ENCODE measurements around the gene ANLN. TPM values are rescaled to one million over a fixed set of nuclear protein-coding genes. Genes with fewer than 3 reads are reported as not detected.
A peak's percentile ranks its signal among the peaks of the same experiment; 100 is the strongest.

The ANLN gene
- polyA plus RNA-seq, 4 donors: 1.1 to 13.8 (median 8.0) TPM

DNA sequence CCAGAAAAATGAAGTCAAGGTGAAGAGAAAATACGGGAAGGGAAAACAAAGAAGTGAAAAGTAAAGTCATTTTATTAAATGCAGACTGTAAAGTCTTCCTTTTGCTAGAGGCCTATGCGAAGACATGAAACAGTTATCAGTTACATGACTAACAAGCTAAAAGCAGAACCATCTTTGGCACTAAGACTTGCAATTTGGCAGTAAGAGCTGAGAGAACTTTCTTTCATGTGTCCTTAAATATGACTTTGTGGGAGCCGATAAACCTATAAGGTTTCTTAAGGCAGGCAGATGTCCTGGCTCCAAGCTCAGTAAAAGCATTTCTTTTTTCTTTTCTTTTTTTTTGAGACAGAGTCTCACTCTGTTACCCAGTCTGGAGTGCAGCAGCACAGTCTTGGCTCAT, 10.4 kb downstream of the ANLN start:
- no peak for FAIRE-seq
- H3K9me3 ChIP-seq (ENCODE audit: control insufficient read depth in 2 of 2, insufficient read depth in 1 of 2, low read depth in 1 of 2, low read length in 1 of 2): peaks cover 0 to 3% of the 10 kb centered on the region in 2 donors
- H3K27ac ChIP-seq (ENCODE audit: low read depth in 1 of 3, low read length in 2 of 3): no peak overlapping the region
- H3K4me1 ChIP-seq (ENCODE audit: control insufficient read depth in 3 of 3, insufficient read depth in 2 of 3, low read depth in 1 of 3, low read length in 2 of 3): peaks cover 0 to under 1% (median 0%) of the 10 kb centered on the region in 3 donors
- WGBS, 3 donors: 94 to 96% (median 96%) methylated on average over 3 of the region's 3 CpGs
- H3K27me3 ChIP-seq (ENCODE audit: control insufficient read depth in 3 of 3, insufficient read depth in 3 of 3, low read length in 3 of 3): no peaks in the 10 kb centered on the region
- DNase-seq: no peak
- H3K36me3 ChIP-seq (ENCODE audit: control insufficient read depth in 3 of 3, insufficient read depth in 2 of 3, low read depth in 1 of 3, low read length in 3 of 3): peaks cover 0 to 5% (median 0%) of the 10 kb centered on the region in 3 donors
- no peak overlapping the region for H3K4me3 ChIP-seq (ENCODE audit: low read depth in 1 of 3, low read length in 3 of 3)

DNA sequence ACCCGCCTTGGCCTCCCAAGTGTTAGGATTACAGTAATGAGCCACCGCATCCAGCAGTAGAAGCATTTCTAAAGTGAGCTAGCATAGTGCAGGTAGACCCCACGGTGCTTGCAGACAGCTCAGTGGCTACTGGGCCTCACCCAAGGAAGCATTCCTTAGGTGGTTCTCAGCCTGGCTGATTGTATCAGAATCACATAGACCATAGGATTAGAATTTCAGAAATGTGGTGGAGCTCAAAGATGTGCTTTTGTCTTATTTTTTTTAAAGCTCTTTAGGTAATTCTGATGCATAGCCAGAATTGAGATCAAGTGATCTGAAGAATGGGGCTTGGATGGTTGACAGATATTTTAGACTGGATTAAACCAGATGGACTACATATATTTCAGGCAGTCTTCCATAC, 10.9 kb downstream of the ANLN start:
- DNase-seq (no peak), FAIRE-seq (no peak)
- Histone ChIP-seq H3K9me3 (ENCODE audit: control insufficient read depth in 2 of 2, insufficient read depth in 1 of 2, low read depth in 1 of 2, low read length in 1 of 2) (peaks cover 0 to 1% of the 10 kb centered on the region in 2 donors), H3K4me1 (ENCODE audit: control insufficient read depth in 3 of 3, insufficient read depth in 2 of 3, low read depth in 1 of 3, low read length in 2 of 3) (peaks cover 0 to 3% (median 0%) of the 10 kb centered on the region in 3 donors), H3K36me3 (ENCODE audit: control insufficient read depth in 3 of 3, insufficient read depth in 2 of 3, low read depth in 1 of 3, low read length in 3 of 3) (peaks cover 0 to 5% (median 0%) of the 10 kb centered on the region in 3 donors), H3K27me3 (ENCODE audit: control insufficient read depth in 3 of 3, insufficient read depth in 3 of 3, low read length in 3 of 3) (no peaks in the 10 kb centered on the region), H3K27ac (ENCODE audit: low read depth in 1 of 3, low read length in 2 of 3) (no peak overlapping the region), H3K4me3 (ENCODE audit: low read depth in 1 of 3, low read length in 3 of 3) (no peak overlapping the region)
- WGBS, 3 donors: 96 to 99% (median 99%) methylated on average over 3 of the region's 3 CpGs

DNA sequence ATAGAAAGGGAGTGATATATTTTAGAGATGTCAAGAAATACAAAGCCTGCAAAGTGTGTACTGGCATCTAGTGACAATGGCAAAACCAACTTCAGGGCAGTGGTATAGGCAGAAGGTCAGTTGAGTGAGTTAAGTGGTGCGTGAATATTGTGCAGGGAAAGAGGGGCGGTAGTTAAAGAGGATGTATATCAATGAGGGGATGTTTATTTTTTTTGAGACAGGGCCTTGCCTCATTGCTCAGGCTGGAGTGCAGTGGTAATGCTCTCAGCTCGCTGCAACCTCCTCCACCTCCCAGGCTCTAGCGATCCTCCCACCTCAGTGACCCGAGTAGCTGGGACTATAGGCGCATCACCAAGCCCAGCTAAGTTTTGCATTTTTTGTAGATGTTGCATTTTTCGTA, 13.8 kb downstream of the ANLN start:
- H3K27me3 ChIP-seq (ENCODE audit: control insufficient read depth in 3 of 3, insufficient read depth in 3 of 3, low read length in 3 of 3): no peaks in the 10 kb centered on the region
- DNase-seq (no peak), FAIRE-seq (no peak)
- no peaks in the 10 kb centered on the region for H3K9me3 ChIP-seq (ENCODE audit: control insufficient read depth in 2 of 2, insufficient read depth in 1 of 2, low read depth in 1 of 2, low read length in 1 of 2)
- no peak overlapping the region for H3K4me3 ChIP-seq (ENCODE audit: low read depth in 1 of 3, low read length in 3 of 3)
- no peak overlapping the region for H3K27ac ChIP-seq (ENCODE audit: low read depth in 1 of 3, low read length in 2 of 3)
- peaks cover 0 to 5% (median 0%) of the 10 kb centered on the region in 3 donors for H3K36me3 ChIP-seq (ENCODE audit: control insufficient read depth in 3 of 3, insufficient read depth in 2 of 3, low read depth in 1 of 3, low read length in 3 of 3)
- 95 to 98% (median 96%) methylated on average over 7 of the region's 7 CpGs for WGBS, 3 donors
- H3K4me1 ChIP-seq (ENCODE audit: control insufficient read depth in 3 of 3, insufficient read depth in 2 of 3, low read depth in 1 of 3, low read length in 2 of 3): peaks cover 0 to 3% (median 0%) of the 10 kb centered on the region in 3 donors

DNA sequence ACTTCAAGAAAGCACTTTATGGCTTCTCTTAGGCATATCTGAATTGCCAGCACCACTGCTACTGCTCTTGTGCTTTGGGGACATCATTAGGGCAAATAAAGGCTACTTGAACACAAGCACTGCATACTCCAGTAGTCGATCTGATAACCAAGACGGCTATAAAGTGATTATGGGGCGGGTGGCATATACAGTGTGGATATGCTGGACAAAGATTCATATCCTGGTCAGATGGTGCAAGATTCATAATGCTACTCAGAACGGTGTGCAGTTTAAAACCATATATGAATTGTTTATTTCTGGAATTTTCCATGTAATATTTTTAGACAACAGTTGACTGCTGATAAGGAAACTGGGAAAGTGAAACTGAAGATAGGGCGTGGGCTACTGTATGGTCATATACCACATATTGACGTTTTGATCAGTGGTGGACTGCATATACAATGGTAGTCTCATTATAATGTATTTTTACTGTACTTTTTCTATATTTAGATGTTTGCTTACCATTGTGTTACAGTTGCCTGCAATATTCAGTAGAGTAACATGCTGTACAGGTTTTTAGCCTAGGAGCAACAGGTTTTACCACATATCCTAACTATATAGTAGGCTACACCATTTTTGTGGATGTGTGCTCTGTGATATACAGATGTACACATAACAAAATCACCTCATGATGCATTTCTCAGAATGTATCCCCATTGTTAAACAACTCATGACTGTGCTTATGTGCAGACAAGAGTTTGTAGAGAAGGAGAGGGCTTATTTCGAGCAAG, 15.2 kb downstream of the ANLN start:
- Histone ChIP-seq H3K4me1 (ENCODE audit: control insufficient read depth in 3 of 3, insufficient read depth in 2 of 3, low read depth in 1 of 3, low read length in 2 of 3) (peaks cover 0 to 3% (median 0%) of the 10 kb centered on the region in 3 donors), H3K27ac (ENCODE audit: low read depth in 1 of 3, low read length in 2 of 3) (no peak overlapping the region), H3K4me3 (ENCODE audit: low read depth in 1 of 3, low read length in 3 of 3) (no peak overlapping the region), H3K9me3 (ENCODE audit: control insufficient read depth in 2 of 2, insufficient read depth in 1 of 2, low read depth in 1 of 2, low read length in 1 of 2) (no peaks in the 10 kb centered on the region), H3K27me3 (ENCODE audit: control insufficient read depth in 3 of 3, insufficient read depth in 3 of 3, low read length in 3 of 3) (no peaks in the 10 kb centered on the region), H3K36me3 (ENCODE audit: control insufficient read depth in 3 of 3, insufficient read depth in 2 of 3, low read depth in 1 of 3, low read length in 3 of 3) (peaks cover 0 to 3% (median 0%) of the 10 kb centered on the region in 3 donors)
- DNase-seq (peak; percentile 18 to 56), FAIRE-seq (no peak)
- WGBS, 3 donors: 27 to 63% (median 42%) methylated on average over 7 of the region's 7 CpGs

DNA sequence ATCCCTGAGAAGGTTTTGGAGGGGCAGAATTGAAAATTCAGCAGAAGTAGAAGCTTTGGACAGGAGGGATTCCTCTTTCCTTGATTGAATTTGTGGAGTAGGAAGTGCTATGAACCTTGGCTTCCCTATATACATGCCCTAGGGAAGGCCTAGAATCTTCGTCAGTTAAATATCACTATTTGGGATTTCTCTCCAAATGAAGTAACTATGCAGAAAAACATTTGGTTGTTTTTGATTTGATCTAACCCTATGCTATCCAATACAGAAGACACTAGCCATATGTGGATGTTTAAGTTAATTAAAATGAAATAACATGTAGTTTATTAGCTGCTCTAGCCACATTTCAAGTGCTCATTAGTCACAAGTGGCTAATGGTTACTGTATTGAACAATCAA, 15.7 kb downstream of the ANLN start:
- H3K36me3 ChIP-seq (ENCODE audit: control insufficient read depth in 3 of 3, insufficient read depth in 2 of 3, low read depth in 1 of 3, low read length in 3 of 3): peaks cover 0 to 3% (median 0%) of the 10 kb centered on the region in 3 donors
- DNase-seq (no peak), FAIRE-seq (no peak)
- H3K27me3 ChIP-seq (ENCODE audit: control insufficient read depth in 3 of 3, insufficient read depth in 3 of 3, low read length in 3 of 3): no peaks in the 10 kb centered on the region
- H3K9me3 ChIP-seq (ENCODE audit: control insufficient read depth in 2 of 2, insufficient read depth in 1 of 2, low read depth in 1 of 2, low read length in 1 of 2): no peaks in the 10 kb centered on the region
- peaks cover 0 to 3% (median 0%) of the 10 kb centered on the region in 3 donors for H3K4me1 ChIP-seq (ENCODE audit: control insufficient read depth in 3 of 3, insufficient read depth in 2 of 3, low read depth in 1 of 3, low read length in 2 of 3)
- no peak overlapping the region for H3K27ac ChIP-seq (ENCODE audit: low read depth in 1 of 3, low read length in 2 of 3)
- WGBS, 3 donors: 92 to 100% (median 98%) methylated on average over 1 of the region's 1 CpG
- H3K4me3 ChIP-seq (ENCODE audit: low read depth in 1 of 3, low read length in 3 of 3): no peak overlapping the region

DNA sequence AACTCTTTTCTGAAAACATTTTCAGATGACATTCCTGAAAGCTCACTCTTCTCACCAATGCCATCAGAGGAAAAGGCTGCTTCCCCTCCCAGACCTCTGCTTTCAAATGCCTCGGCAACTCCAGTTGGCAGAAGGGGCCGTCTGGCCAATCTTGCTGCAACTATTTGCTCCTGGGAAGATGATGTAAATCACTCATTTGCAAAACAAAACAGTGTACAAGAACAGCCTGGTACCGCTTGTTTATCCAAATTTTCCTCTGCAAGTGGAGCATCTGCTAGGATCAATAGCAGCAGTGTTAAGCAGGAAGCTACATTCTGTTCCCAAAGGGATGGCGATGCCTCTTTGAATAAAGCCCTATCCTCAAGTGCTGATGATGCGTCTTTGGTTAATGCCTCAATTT, 16.5 kb downstream of the ANLN start:
- no peak overlapping the region for H3K27ac ChIP-seq (ENCODE audit: low read depth in 1 of 3, low read length in 2 of 3)
- peaks cover 0 to 3% (median 0%) of the 10 kb centered on the region in 3 donors for H3K4me1 ChIP-seq (ENCODE audit: control insufficient read depth in 3 of 3, insufficient read depth in 2 of 3, low read depth in 1 of 3, low read length in 2 of 3)
- FAIRE-seq (no peak), DNase-seq (no peak)
- WGBS, 3 donors: 89 to 96% (median 94%) methylated on average over 5 of the region's 5 CpGs
- no peaks in the 10 kb centered on the region for H3K27me3 ChIP-seq (ENCODE audit: control insufficient read depth in 3 of 3, insufficient read depth in 3 of 3, low read length in 3 of 3)
- H3K9me3 ChIP-seq (ENCODE audit: control insufficient read depth in 2 of 2, insufficient read depth in 1 of 2, low read depth in 1 of 2, low read length in 1 of 2): no peaks in the 10 kb centered on the region
- H3K4me3 ChIP-seq (ENCODE audit: low read depth in 1 of 3, low read length in 3 of 3): no peak overlapping the region
- H3K36me3 ChIP-seq (ENCODE audit: control insufficient read depth in 3 of 3, insufficient read depth in 2 of 3, low read depth in 1 of 3, low read length in 3 of 3): peaks cover 0 to 3% (median 0%) of the 10 kb centered on the region in 3 donors

DNA sequence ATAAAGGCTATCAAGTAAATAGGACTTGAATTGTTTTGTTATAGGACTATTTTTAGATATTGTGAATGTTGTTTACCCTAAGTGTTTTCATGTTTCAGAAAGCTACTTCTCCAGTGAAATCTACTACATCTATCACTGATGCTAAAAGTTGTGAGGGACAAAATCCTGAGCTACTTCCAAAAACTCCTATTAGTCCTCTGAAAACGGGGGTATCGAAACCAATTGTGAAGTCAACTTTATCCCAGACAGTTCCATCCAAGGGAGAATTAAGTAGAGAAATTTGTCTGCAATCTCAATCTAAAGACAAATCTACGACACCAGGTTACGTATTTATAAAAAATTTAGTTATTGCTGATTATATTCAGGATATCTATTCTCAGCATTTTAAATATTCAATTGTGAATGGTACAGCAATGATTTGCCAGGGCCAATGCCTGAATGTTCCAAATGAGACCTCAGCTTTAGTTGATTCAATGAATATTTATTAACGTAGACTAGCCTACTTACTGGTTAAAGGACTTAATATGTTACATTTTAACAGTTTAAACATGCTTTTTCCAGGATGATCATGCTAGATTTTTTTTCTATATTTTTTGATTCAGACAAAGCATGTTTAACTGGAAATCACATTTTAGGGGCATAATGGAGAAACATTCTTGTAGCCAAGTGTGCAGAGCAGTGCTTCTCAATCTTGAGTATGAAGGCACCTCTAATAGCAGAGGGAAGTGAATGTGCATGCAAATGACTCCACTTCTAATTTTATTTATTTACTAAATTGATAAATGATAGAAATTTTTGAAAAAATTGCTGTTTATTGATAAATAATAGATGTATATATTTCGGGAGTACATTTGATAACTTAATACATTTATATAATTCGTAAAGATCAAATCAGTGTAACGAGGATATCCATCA, 18.2 kb downstream of the ANLN start:
- no peak overlapping the region for H3K27ac ChIP-seq (ENCODE audit: low read depth in 1 of 3, low read length in 2 of 3)
- no peaks in the 10 kb centered on the region for H3K27me3 ChIP-seq (ENCODE audit: control insufficient read depth in 3 of 3, insufficient read depth in 3 of 3, low read length in 3 of 3)
- H3K4me1 ChIP-seq (ENCODE audit: control insufficient read depth in 3 of 3, insufficient read depth in 2 of 3, low read depth in 1 of 3, low read length in 2 of 3): peaks cover 0 to 3% (median 0%) of the 10 kb centered on the region in 3 donors
- 94 to 99% (median 97%) methylated on average over 8 of the region's 8 CpGs for WGBS, 3 donors
- no peak for DNase-seq
- FAIRE-seq: no peak
- no peak overlapping the region for H3K4me3 ChIP-seq (ENCODE audit: low read depth in 1 of 3, low read length in 3 of 3)
- H3K9me3 ChIP-seq (ENCODE audit: control insufficient read depth in 2 of 2, insufficient read depth in 1 of 2, low read depth in 1 of 2, low read length in 1 of 2): no peaks in the 10 kb centered on the region
- H3K36me3 ChIP-seq (ENCODE audit: control insufficient read depth in 3 of 3, insufficient read depth in 2 of 3, low read depth in 1 of 3, low read length in 3 of 3): peaks cover 0 to 5% (median 0%) of the 10 kb centered on the region in 3 donors

DNA sequence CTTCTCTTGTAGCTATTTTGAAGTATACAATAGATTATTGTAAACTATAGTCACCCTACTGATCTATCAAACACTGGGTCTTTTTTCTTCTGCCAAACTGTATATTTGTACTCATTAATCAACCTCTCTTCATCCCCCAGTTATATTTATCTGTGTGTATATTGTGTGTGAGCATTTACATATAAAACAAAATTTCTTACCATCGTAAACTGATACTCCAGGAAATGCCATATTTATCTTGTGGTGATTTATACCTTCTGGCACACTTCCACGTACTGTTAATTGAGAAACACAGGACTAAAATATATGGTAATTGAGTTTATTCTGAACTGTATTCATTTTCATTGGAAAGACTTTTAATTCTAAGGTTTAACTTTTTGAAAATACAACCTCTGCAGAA, 18.9 kb downstream of the ANLN start:
- WGBS, 3 donors: 21 to 47% (median 31%) methylated on average over 2 of the region's 2 CpGs
- no peak for FAIRE-seq

More for the DNA sequence above, 18.9 kb downstream of the ANLN start:
- H3K36me3 ChIP-seq (ENCODE audit: control insufficient read depth in 3 of 3, insufficient read depth in 2 of 3, low read depth in 1 of 3, low read length in 3 of 3): peaks cover 0 to 4% (median 0%) of the 10 kb centered on the region in 3 donors
- no peak overlapping the region for H3K4me3 ChIP-seq (ENCODE audit: low read depth in 1 of 3, low read length in 3 of 3)
- H3K27ac ChIP-seq (ENCODE audit: low read depth in 1 of 3, low read length in 2 of 3): no peak overlapping the region
- H3K4me1 ChIP-seq (ENCODE audit: control insufficient read depth in 3 of 3, insufficient read depth in 2 of 3, low read depth in 1 of 3, low read length in 2 of 3): peaks cover 0 to 3% (median 0%) of the 10 kb centered on the region in 3 donors
- peak in 1 of 2 donors; percentile 10 for DNase-seq
- no peaks in the 10 kb centered on the region for H3K27me3 ChIP-seq (ENCODE audit: control insufficient read depth in 3 of 3, insufficient read depth in 3 of 3, low read length in 3 of 3)
- no peaks in the 10 kb centered on the region for H3K9me3 ChIP-seq (ENCODE audit: control insufficient read depth in 2 of 2, insufficient read depth in 1 of 2, low read depth in 1 of 2, low read length in 1 of 2)
